ENCODE results near the gene PITPNC1. TPM values are rescaled to one million over a fixed set of nuclear protein-coding genes. Genes with fewer than 3 reads are reported as not detected.

The PITPNC1 gene
- total and polyA plus RNA-seq, 2 donors (not counting 3 experiments of a cell fraction or from before 2014, with no cell fraction given): 2.4 to 9.6 TPM

DNA sequence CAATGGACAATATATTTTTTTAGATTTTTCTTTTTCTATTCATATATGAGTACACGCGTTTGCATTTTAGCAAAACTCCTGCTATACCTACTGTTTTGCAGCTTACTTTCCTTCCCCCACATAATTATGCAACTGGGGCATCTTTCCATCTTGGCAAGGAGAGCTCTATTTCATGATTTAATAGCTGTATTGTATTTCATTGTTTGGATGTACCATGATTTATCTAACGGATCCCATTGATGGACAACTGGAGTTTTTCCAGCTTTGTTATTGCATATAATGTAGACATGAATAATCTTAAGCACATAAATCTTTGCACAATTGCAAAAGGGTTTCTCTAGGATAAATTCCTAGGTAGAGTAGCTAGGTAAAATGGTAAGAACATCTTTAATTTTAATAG is 133.9 kb downstream of the PITPNC1 start:
- TF ChIP-seq POLR2A (IDR thresholded peaks at IDR 0.05; ENCODE audit: low read depth, low read length) (no peak), FOS (IDR thresholded peaks at IDR 0.05; ENCODE audit: borderline replicate concordance, insufficient read depth, low read length) (no peak), EZH2 (IDR thresholded peaks at IDR 0.05; ENCODE audit: borderline replicate concordance, low read depth, low read length, severe bottlenecking) (no peak), POLR2AphosphoS5 (IDR thresholded peaks at IDR 0.05; ENCODE audit: insufficient read depth, low read depth, low read length) (no peak), GATA2 (IDR thresholded peaks at IDR 0.05; ENCODE audit: insufficient read depth, insufficient read length, low read depth, low read length) (no peak), MYC (IDR thresholded peaks at IDR 0.05; ENCODE audit: low read depth, low read length) (no peak)
- TF ChIP-seq, protein P1, sequence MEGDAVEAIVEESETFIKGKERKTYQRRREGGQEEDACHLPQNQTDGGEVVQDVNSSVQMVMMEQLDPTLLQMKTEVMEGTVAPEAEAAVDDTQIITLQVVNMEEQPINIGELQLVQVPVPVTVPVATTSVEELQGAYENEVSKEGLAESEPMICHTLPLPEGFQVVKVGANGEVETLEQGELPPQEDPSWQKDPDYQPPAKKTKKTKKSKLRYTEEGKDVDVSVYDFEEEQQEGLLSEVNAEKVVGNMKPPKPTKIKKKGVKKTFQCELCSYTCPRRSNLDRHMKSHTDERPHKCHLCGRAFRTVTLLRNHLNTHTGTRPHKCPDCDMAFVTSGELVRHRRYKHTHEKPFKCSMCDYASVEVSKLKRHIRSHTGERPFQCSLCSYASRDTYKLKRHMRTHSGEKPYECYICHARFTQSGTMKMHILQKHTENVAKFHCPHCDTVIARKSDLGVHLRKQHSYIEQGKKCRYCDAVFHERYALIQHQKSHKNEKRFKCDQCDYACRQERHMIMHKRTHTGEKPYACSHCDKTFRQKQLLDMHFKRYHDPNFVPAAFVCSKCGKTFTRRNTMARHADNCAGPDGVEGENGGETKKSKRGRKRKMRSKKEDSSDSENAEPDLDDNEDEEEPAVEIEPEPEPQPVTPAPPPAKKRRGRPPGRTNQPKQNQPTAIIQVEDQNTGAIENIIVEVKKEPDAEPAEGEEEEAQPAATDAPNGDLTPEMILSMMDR (IDR thresholded peaks at IDR 0.05; ENCODE audit: extremely low read depth in 1 of 2, insufficient read depth in 1 of 2, low read depth in 1 of 2, low read length in 2 of 2): no peak
- TF ChIP-seq, protein P2, sequence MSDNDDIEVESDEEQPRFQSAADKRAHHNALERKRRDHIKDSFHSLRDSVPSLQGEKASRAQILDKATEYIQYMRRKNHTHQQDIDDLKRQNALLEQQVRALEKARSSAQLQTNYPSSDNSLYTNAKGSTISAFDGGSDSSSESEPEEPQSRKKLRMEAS (IDR thresholded peaks at IDR 0.05; ENCODE audit: insufficient read depth, insufficient read length): no peak
- BruUV-seq (replicated peaks): no TSS peak
- Histone ChIP-seq H3K9me1 (replicated peaks; ENCODE audit: control insufficient read depth, extremely low read depth, insufficient read depth, low read length) (no peaks in the 10 kb centered on the region), H3K4me2 (ENCODE audit: insufficient read depth, low read length) (no peak overlapping the region), H3K36me3 (ENCODE audit: control insufficient read depth in 2 of 2, extremely low read depth in 1 of 2, insufficient read depth in 2 of 2, low read length in 2 of 2) (no peaks in the 10 kb centered on the region), H3K27ac (ENCODE audit: insufficient read depth, low read depth, low read length) (no peak overlapping the region), H3K4me1 (ENCODE audit: control insufficient read depth, extremely low read depth, insufficient read depth, low read length) (no peaks in the 10 kb centered on the region), H3K4me3 (replicated peaks in 1 of 3; ENCODE audit: insufficient read depth in 1 of 3, low read depth in 1 of 3, low read length in 3 of 3) (no peak overlapping the region), H3K9ac (replicated peaks; ENCODE audit: extremely low read depth, insufficient read depth, low read length) (no peak overlapping the region), H4K20me1 (replicated peaks; ENCODE audit: control insufficient read depth, extremely low read depth, insufficient read depth, low read length) (no peaks in the 10 kb centered on the region), H3K79me2 (ENCODE audit: control insufficient read depth, insufficient read depth, low read length) (no peaks in the 10 kb centered on the region), H3K27me3 (ENCODE audit: control insufficient read depth in 2 of 2, insufficient read depth in 2 of 2, low read length in 2 of 2) (no peaks in the 10 kb centered on the region), H2AFZ (ENCODE audit: low read depth, low read length) (no peak overlapping the region), H3K9me3 (replicated peaks; ENCODE audit: control insufficient read depth, insufficient read depth, low read length) (peaks cover 2% of the 10 kb centered on the region)
- FAIRE-seq (no peak), DNase-seq (ENCODE audit: low read depth, low spot score) (no peak)
- ChIA-PET CTCF (interaction anchor here (1.0 to 1.3 kb wide), 2 partner anchors 14 to 35 kb away, joined by 3 to 5 read pairs; no protein-coding TSS in a partner anchor), POLR2A (no interaction called here)
- intact Hi-C loops (cut with micrococcal nuclease) (no loop called here), dilution Hi-C loops (cut with MboI; ENCODE audit: extremely low pct_ligation_motif_present, low sequenced_read_pairs) (no loop called here)

All from endothelial cell of umbilical vein (primary cell).